SU-DHL-6 (cell line): ENCODE results near the gene COMMD9.

ENCODE experiments used
- H2AFZ ChIP-seq: fragments of 200-600 bp; sonication (generic); 2 replicates; pipeline ENCODE4 v1.6.1; 2014; ENCODE audit warnings: low read depth, mild to moderate bottlenecking, moderate library complexity, mixed read lengths, antibody characterized with exemption, low read length; ENCODE audit not compliant: severe bottlenecking
- H3F3A ChIP-seq: fragments of 200-600 bp; shearing (Covaris generic); 2 replicates; pipeline ENCODE4 v1.6.0; 2016; ENCODE audit warnings: antibody characterized with exemption, mild to moderate bottlenecking; ENCODE audit not compliant: insufficient read depth
- H3K27ac ChIP-seq: fragments of 200-600 bp; sonication (generic); 2 replicates; pipeline ENCODE4 v1.5.1; 2016; ENCODE audit warnings: low read depth, mild to moderate bottlenecking, low read length, moderate library complexity, mixed read lengths
- H3K27me3 ChIP-seq: fragments of 200-600 bp; sonication (generic), shearing (Covaris generic); 2 replicates; pipeline ENCODE4 v1.6.0; 2014; ENCODE audit warnings: mild to moderate bottlenecking, low read length
- H3K36me3 ChIP-seq: fragments of 200-600 bp; sonication (generic); 2 replicates; pipeline ENCODE4 v1.6.1; 2014; ENCODE audit warnings: mild to moderate bottlenecking, low read length, mixed read lengths
- H3K4me2 ChIP-seq: fragments of 300-600, 200-600 bp; shearing (Covaris generic), sonication (generic); 2 replicates; pipeline ENCODE4 v1.6.0; 2014; ENCODE audit warnings: low read length, low read depth, mild to moderate bottlenecking; ENCODE audit not compliant: poor library complexity, severe bottlenecking
- H3K4me3 ChIP-seq: fragments of 200-600 bp; sonication (generic); 2 replicates; pipeline ENCODE4 v1.5.1; 2014; ENCODE audit warnings: antibody characterized with exemption, low read length, mild to moderate bottlenecking, mixed read lengths; ENCODE audit not compliant: insufficient read depth, poor library complexity, severe bottlenecking
- H3K79me2 ChIP-seq: fragments of 200-600 bp; sonication (generic); 2 replicates; pipeline ENCODE4 v1.6.1; 2014; ENCODE audit warnings: mild to moderate bottlenecking, low read length, moderate library complexity; ENCODE audit not compliant: insufficient read depth
- H3K9ac ChIP-seq: fragments of 200-600 bp; sonication (generic); 2 replicates; pipeline ENCODE4 v1.7.0; 2014; ENCODE audit warnings: mild to moderate bottlenecking, low read length
- H3K9me2 ChIP-seq: fragments of 200-600 bp; sonication (generic); replicated peaks from 2 replicates; pipeline ENCODE4 v1.6.1; 2014; ENCODE audit warnings: low read length; ENCODE audit not compliant: insufficient read depth
- H3K9me3 ChIP-seq: fragments of 200-600 bp; sonication (generic); 2 replicates; pipeline ENCODE4 v1.6.1; 2014; ENCODE audit warnings: low read length, mixed read lengths; ENCODE audit not compliant: insufficient read depth
- H4K20me1 ChIP-seq: fragments of 200-600 bp; sonication (generic); 2 replicates; pipeline ENCODE4 v1.6.1; 2014; ENCODE audit warnings: low read depth, mild to moderate bottlenecking, antibody characterized with exemption, low read length, moderate library complexity, mixed read lengths
- EZH2phosphoT487 ChIP-seq: fragments of 200-600 bp; sonication (generic), shearing (Covaris generic); conservative IDR thresholded peaks from 2 replicates; pipeline ENCODE4 v1.6.1; 2018; ENCODE audit warnings: mild to moderate bottlenecking, antibody characterized with exemption, low read length, moderate library complexity, mixed read lengths
- TF ChIP-seq, protein P1 (sequence below): fragments of 200-600 bp; sonication (generic); IDR thresholded peaks from one replicate; pipeline ENCODE4 v1.5.1; 2017; ENCODE audit warnings: antibody characterized with exemption, mild to moderate bottlenecking, low read length, moderate library complexity; ENCODE audit not compliant: insufficient read depth, poor library complexity, severe bottlenecking

COMMD9 gene

DNA sequence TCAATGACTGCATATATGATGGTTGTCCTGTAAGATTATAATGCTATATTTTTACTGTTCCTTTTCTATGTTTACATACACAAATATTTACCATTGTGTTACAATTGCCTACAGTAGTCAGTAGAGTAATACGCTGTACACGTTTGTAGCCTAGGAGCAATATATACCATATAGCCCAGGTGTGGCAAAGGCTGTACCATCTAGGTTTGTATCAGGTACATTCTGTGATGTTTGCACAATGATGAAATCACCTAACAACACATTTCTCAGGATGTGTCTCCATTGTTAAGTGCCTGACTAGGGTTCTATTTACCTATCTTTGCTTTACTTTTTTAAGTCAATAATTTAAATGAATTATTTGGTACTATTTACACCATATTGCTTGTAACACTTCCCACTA, 28.8 kb upstream of the COMMD9 start:
- TF ChIP-seq, protein P1, sequence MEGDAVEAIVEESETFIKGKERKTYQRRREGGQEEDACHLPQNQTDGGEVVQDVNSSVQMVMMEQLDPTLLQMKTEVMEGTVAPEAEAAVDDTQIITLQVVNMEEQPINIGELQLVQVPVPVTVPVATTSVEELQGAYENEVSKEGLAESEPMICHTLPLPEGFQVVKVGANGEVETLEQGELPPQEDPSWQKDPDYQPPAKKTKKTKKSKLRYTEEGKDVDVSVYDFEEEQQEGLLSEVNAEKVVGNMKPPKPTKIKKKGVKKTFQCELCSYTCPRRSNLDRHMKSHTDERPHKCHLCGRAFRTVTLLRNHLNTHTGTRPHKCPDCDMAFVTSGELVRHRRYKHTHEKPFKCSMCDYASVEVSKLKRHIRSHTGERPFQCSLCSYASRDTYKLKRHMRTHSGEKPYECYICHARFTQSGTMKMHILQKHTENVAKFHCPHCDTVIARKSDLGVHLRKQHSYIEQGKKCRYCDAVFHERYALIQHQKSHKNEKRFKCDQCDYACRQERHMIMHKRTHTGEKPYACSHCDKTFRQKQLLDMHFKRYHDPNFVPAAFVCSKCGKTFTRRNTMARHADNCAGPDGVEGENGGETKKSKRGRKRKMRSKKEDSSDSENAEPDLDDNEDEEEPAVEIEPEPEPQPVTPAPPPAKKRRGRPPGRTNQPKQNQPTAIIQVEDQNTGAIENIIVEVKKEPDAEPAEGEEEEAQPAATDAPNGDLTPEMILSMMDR: no peak
- TF ChIP-seq EZH2phosphoT487: no peak
- Histone ChIP-seq H3K27ac (no peak overlapping the region), H2AFZ (no peak overlapping the region), H3K9me2 (no peaks in the 10 kb centered on the region), H3K9me3 (no peaks in the 10 kb centered on the region), H3K9ac (no peak overlapping the region), H3F3A (no peaks in the 10 kb centered on the region), H3K27me3 (no peaks in the 10 kb centered on the region), H3K36me3 (no peaks in the 10 kb centered on the region), H3K4me3 (no peak overlapping the region), H3K79me2 (no peaks in the 10 kb centered on the region), H4K20me1 (no peaks in the 10 kb centered on the region), H3K4me2 (no peak overlapping the region)

DNA sequence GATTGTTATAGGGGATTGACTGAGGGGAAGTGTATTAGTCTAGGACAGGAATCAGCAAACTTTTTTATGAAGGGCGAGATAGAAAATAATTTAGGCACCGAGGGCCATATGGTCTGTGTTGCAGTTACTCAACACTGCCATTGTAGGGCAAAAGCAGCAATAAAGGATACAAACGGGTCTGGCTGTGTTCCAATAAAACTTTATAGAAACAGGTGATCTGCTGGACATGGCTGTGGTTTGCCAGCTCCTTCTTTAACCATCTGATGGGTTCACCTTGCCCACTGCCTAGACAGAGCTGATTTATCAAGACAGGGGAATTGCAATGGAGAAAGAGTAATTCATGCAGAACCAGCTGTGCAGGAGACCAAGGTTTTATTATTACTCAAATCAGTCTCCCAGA, 26.8 kb upstream of the COMMD9 start:
- Histone ChIP-seq H3K79me2 (no peaks in the 10 kb centered on the region), H4K20me1 (no peaks in the 10 kb centered on the region), H3K27ac (no peak overlapping the region), H3K27me3 (no peaks in the 10 kb centered on the region), H3K9me3 (no peaks in the 10 kb centered on the region), H3K4me2 (no peak overlapping the region), H3K4me3 (no peak overlapping the region), H3K36me3 (no peaks in the 10 kb centered on the region), H3F3A (no peaks in the 10 kb centered on the region), H3K9me2 (no peaks in the 10 kb centered on the region), H2AFZ (no peak overlapping the region), H3K9ac (no peak overlapping the region)
- no peak for TF ChIP-seq EZH2phosphoT487
- TF ChIP-seq, protein P1: no peak

DNA sequence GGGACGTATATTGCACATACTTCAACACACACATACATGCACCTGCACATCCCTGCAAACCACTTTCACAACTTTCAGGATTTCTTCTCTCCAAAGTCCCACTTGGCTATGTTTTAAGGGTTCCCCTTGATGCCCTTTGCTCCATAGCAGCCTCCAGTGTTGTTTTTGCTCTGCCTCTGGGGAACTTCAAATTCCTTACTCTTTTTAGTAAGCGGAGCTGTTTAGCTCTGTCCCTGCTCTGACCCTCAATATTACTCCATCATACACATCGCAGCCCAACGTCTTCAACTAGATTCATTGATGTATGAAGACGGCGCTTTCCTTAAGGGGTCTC, 25.2 kb upstream of the COMMD9 start:
- H3K4me2 ChIP-seq: no peak overlapping the region
- H3K4me3 ChIP-seq: no peak overlapping the region
- H3K9me3 ChIP-seq: no peaks in the 10 kb centered on the region
- no peak overlapping the region for H3K27ac ChIP-seq
- no peak overlapping the region for H2AFZ ChIP-seq
- H3K9me2 ChIP-seq: no peaks in the 10 kb centered on the region
- H3F3A ChIP-seq: no peaks in the 10 kb centered on the region
- no peaks in the 10 kb centered on the region for H3K36me3 ChIP-seq
- no peaks in the 10 kb centered on the region for H3K27me3 ChIP-seq
- H3K9ac ChIP-seq: no peak overlapping the region
- H4K20me1 ChIP-seq: no peaks in the 10 kb centered on the region
- no peaks in the 10 kb centered on the region for H3K79me2 ChIP-seq
- TF ChIP-seq, protein P1: no peak
- TF ChIP-seq EZH2phosphoT487: no peak
